C4-2B (cell line): Measurements from ENCODE around the gene FADS2.

Experiments
- CTCF ChIP-seq: fragments of 450-650 bp; conservative IDR thresholded peaks from 2 replicates; pipeline ENCODE4 v1.5.1; 2017; ENCODE audit warnings: mild to moderate bottlenecking
- ZFX ChIP-seq: fragments of 450-650 bp; IDR thresholded peaks from 2 replicates; pipeline ENCODE4 v1.6.1; 2017

GRCh38 chr11:61778357-61778886, 49.7 kb upstream of the FADS2 start:
- TF ChIP-seq CTCF (no peak), ZFX (no peak)
